ENCODE data around the gene SDHB. TPM values are rescaled to one million over a fixed set of nuclear protein-coding genes. Genes with fewer than 3 reads are reported as not detected.

SDHB gene
- total and polyA plus RNA-seq, 10 of the 15 experiments (the other 5 are each of a cell fraction or from before 2014, with no cell fraction given) = 101 to 319 (median 188) TPM

DNA sequence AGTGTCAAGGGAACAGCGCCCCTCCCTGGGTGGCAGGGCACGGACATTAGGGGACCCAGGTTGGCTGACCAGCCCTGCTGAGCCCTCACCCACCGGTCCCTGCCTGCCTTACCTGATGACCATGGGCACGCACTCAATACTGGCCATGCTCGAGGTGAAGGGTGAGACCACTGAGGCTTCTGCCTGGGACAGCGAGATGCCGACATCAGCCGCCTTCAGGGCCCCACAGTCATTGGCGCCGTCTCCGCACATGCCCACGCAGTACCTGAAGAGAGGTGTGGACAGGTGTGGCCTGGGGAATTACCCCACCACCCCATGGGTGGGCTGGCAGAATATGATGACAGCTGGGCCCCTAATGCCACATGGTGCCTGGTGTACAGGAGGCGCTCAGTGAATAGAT is 65.6 kb downstream of the SDHB start (continued):
- TF ChIP-seq ZNF687 (IDR thresholded peaks at IDR 0.05) = no peak
- TF ChIP-seq CHD2 (IDR thresholded peaks at IDR 0.05; ENCODE audit: borderline replicate concordance, low read depth, low read length) = no peak
- no peak for TF ChIP-seq E2F8 (IDR thresholded peaks at IDR 0.05; ENCODE audit: low read depth, partially characterized antibody)
- no peak for TF ChIP-seq TAF1 (IDR thresholded peaks at IDR 0.05; ENCODE audit: borderline replicate concordance, low read depth, low read length)

GRCh38 chr1:16986962-16987361 is 66.9 kb downstream of the SDHB start:
- SMC1A ChIA-PET (ENCODE audit: uncharacterized antibody, unreplicated experiment) = no interaction called here
- Histone ChIP-seq H2AFZ (ENCODE audit: control insufficient read depth, low read depth, low read length) (no peak overlapping the region), H3K4me2 (ENCODE audit: control insufficient read depth, insufficient read depth) (no peak overlapping the region), H3K27me3 (replicated peaks in 1 of 2; ENCODE audit: control insufficient read depth in 2 of 2, insufficient read depth in 2 of 2, low read length in 1 of 2) (no peaks in the 10 kb centered on the region; a peak in 1 of 4 replicates), H4K20me1 (ENCODE audit: control insufficient read depth, insufficient read depth) (no peaks in the 10 kb centered on the region), H3K79me2 (ENCODE audit: control insufficient read depth, insufficient read depth, low read length) (no peaks in the 10 kb centered on the region), H3K9ac (ENCODE audit: control insufficient read depth, insufficient read depth, low read length) (no peak overlapping the region), H3K4me1 (ENCODE audit: control insufficient read depth, insufficient read depth, low read length) (no peaks in the 10 kb centered on the region), H3K27ac (ENCODE audit: control insufficient read depth, insufficient read depth) (no peak overlapping the region), H3K4me3 (no peak overlapping the region), H3K36me3 (ENCODE audit: control insufficient read depth in 2 of 2, insufficient read depth in 2 of 2, low read length in 1 of 2) (no peaks in the 10 kb centered on the region), H3K9me3 (replicated peaks; ENCODE audit: control insufficient read depth, insufficient read depth, low read length) (no peaks in the 10 kb centered on the region)
- in situ Hi-C loops (cut with MboI) = no loop called here
- no peak for FAIRE-seq
- POLR2A ChIA-PET = no interaction called here
- no peak for TF ChIP-seq PML (IDR thresholded peaks at IDR 0.05; ENCODE audit: low read length)
- TF ChIP-seq, protein P1, sequence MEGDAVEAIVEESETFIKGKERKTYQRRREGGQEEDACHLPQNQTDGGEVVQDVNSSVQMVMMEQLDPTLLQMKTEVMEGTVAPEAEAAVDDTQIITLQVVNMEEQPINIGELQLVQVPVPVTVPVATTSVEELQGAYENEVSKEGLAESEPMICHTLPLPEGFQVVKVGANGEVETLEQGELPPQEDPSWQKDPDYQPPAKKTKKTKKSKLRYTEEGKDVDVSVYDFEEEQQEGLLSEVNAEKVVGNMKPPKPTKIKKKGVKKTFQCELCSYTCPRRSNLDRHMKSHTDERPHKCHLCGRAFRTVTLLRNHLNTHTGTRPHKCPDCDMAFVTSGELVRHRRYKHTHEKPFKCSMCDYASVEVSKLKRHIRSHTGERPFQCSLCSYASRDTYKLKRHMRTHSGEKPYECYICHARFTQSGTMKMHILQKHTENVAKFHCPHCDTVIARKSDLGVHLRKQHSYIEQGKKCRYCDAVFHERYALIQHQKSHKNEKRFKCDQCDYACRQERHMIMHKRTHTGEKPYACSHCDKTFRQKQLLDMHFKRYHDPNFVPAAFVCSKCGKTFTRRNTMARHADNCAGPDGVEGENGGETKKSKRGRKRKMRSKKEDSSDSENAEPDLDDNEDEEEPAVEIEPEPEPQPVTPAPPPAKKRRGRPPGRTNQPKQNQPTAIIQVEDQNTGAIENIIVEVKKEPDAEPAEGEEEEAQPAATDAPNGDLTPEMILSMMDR (IDR thresholded peaks at IDR 0.05 in 2 of 3, conservative IDR thresholded peaks at IDR 0.05 in 1 of 3; ENCODE audit: control insufficient read depth in 2 of 3, extremely low read depth in 1 of 3, insufficient read depth in 1 of 3, low read depth in 3 of 3, low read length in 3 of 3) = peak; percentile 28 to 58 (median 37); a peak in 4 of 6 replicates
- DNase-seq (ENCODE audit: low read depth, low spot score) = no peak
- intact Hi-C loops (cut with micrococcal nuclease; ENCODE audit: unreplicated experiment) = no loop called here
- RAD21 ChIA-PET (ENCODE audit: unreplicated experiment) = no interaction called here
- no TSS peak for BruUV-seq (replicated peaks)
- peak; percentile 80 for ATAC-seq
- CTCF ChIA-PET = no interaction called here
- 79% methylated on average over 16 of the region's 16 CpGs for WGBS (ENCODE audit: insufficient coverage, insufficient replicate concordance, low lambda C conversion rate, missing lambda C conversion rate)

All from GM12878 (cell line).